HepG2 (cell line): Measurements from ENCODE around the gene POLR3H. TPM values are rescaled to one million over a fixed set of nuclear protein-coding genes. Genes with fewer than 3 reads are reported as not detected.
A peak's percentile ranks its signal among the peaks of the same experiment; 100 is the strongest.

Experiments
- CBX5 ChIP-seq: sonication (generic); formaldehyde crosslinking; IDR thresholded peaks from 2 replicates; pipeline ENCODE4 v1.4.0; 2020; ENCODE audit warnings: missing genetic modification reagents, borderline replicate concordance
- CEBPG ChIP-seq: IDR thresholded peaks from 2 replicates; pipeline ENCODE4 v1.6.1; 2016
- GATAD1 ChIP-seq: IDR thresholded peaks from 2 replicates; pipeline ENCODE4 v1.6.1; 2016; ENCODE audit warnings: missing genetic modification reagents, missing compliant biosample characterization
- LCORL ChIP-seq, 2 experiments: fragments of 450-650 bp in 1 of 2; sonication (generic) in 1 of 2; formaldehyde crosslinking in 1 of 2; IDR thresholded peaks; 2 replicates each; pipeline versions ENCODE4 v1.5.0 to v1.6.1; 2017 to 2020; ENCODE audit warnings: antibody characterized with exemption in 1 of 2, missing genetic modification reagents in 1 of 2
- POLR2AphosphoS5 ChIP-seq: IDR thresholded peaks from 2 replicates; pipeline ENCODE4 v1.6.1; 2012; ENCODE audit warnings: low read depth, low read length
- TBX3 ChIP-seq: fragments of 450-650 bp; IDR thresholded peaks from 2 replicates; pipeline ENCODE4 v1.6.1; 2017; ENCODE audit warnings: antibody characterized with exemption, mild to moderate bottlenecking, inconsistent platforms, borderline replicate concordance
- ZBTB1 ChIP-seq: sonication (generic); formaldehyde crosslinking; IDR thresholded peaks from 2 replicates; pipeline ENCODE4 v1.4.0; 2020; ENCODE audit warnings: missing genetic modification reagents, borderline replicate concordance
- ZNF10 ChIP-seq: sonication (generic); formaldehyde crosslinking; IDR thresholded peaks from 2 replicates; pipeline ENCODE4 v1.4.0; 2020; ENCODE audit warnings: mild to moderate bottlenecking, low read depth, missing genetic modification reagents, borderline replicate concordance
- ZNF260 ChIP-seq: sonication (generic); formaldehyde crosslinking; IDR thresholded peaks from 2 replicates; pipeline ENCODE4 v1.4.0; 2020; ENCODE audit warnings: missing genetic modification reagents, low read depth, mild to moderate bottlenecking, borderline replicate concordance
- ZNF331 ChIP-seq: sonication (generic); formaldehyde crosslinking; IDR thresholded peaks from 2 replicates; pipeline ENCODE4 v1.4.0; 2020; ENCODE audit warnings: missing genetic modification reagents
- ZNF446 ChIP-seq: sonication (generic); formaldehyde crosslinking; IDR thresholded peaks from 2 replicates; pipeline ENCODE4 v1.5.0; 2020; ENCODE audit warnings: mild to moderate bottlenecking, missing genetic modification reagents
- ZNF484 ChIP-seq: sonication (generic); formaldehyde crosslinking; IDR thresholded peaks from 2 replicates; pipeline ENCODE4 v1.5.1; 2020; ENCODE audit warnings: mild to moderate bottlenecking, low read depth, missing genetic modification reagents, borderline replicate concordance
- polyA plus RNA-seq, 8 experiments: library from polyadenylated mRNA; depleted of rRNA in 3 of 8; stranded (reverse) in 7 of 8; unstranded in 1 of 8; fragments of >200 nt; fragmentation: Illumina TruSeq in 4 of 8; extraction: Trizol in 4 of 8; gene quantifications; 2 replicates each; pipeline versions ENCODE4 v1.2.1 to v1.2.3, GENCODE V29; 2011 to 2016; ENCODE audit warnings: low read depth in 4 of 8, missing spikeins in 1 of 8, mixed read lengths in 1 of 8; ENCODE audit not compliant: insufficient read depth in 1 of 8
- total RNA-seq, 5 experiments: library from RNA; depleted of rRNA; stranded (reverse); fragments of >200 nt; fragmentation: Illumina TruSeq; extraction: Trizol; gene quantifications; 2 replicates each; pipeline ENCODE4 v1.2.3, GENCODE V29; 2016; ENCODE audit warnings: low read depth in 1 of 5
- TF ChIP-seq, protein P1 (sequence below): sonication (generic); formaldehyde crosslinking; conservative IDR thresholded peaks from 2 replicates; pipeline ENCODE4 v1.8.0; 2022; ENCODE audit warnings: low read depth, missing genetic modification reagents
- TF ChIP-seq, protein P2 (sequence below): sonication (generic); formaldehyde crosslinking; IDR thresholded peaks from 2 replicates; pipeline ENCODE4 v1.8.0; 2022; ENCODE audit warnings: mild to moderate bottlenecking, missing genetic modification reagents, borderline replicate concordance
- TF ChIP-seq, protein P3 (sequence below): sonication (generic); formaldehyde crosslinking; IDR thresholded peaks from 2 replicates; pipeline ENCODE4 v1.8.0; 2023; ENCODE audit warnings: mild to moderate bottlenecking, missing genetic modification reagents
- TF ChIP-seq, protein P4 (sequence below): sonication (generic); formaldehyde crosslinking; IDR thresholded peaks from 2 replicates; pipeline ENCODE4 v1.4.0; 2020; ENCODE audit warnings: missing genetic modification reagents
- TF ChIP-seq, protein P5 (sequence below): sonication (generic); formaldehyde crosslinking; IDR thresholded peaks from 2 replicates; pipeline ENCODE4 v1.4.0; 2020; ENCODE audit warnings: mild to moderate bottlenecking, missing genetic modification reagents
- TF ChIP-seq, protein P6 (sequence below): sonication (generic); formaldehyde crosslinking; IDR thresholded peaks from 2 replicates; pipeline ENCODE4 v1.4.0; 2020; ENCODE audit warnings: missing genetic modification reagents

POLR3H gene
- total and polyA plus RNA-seq, 2 of the 13 experiments (the other 11 are each of a cell fraction or from before 2014, with no cell fraction given) = 10.3 to 28.6 TPM

DNA sequence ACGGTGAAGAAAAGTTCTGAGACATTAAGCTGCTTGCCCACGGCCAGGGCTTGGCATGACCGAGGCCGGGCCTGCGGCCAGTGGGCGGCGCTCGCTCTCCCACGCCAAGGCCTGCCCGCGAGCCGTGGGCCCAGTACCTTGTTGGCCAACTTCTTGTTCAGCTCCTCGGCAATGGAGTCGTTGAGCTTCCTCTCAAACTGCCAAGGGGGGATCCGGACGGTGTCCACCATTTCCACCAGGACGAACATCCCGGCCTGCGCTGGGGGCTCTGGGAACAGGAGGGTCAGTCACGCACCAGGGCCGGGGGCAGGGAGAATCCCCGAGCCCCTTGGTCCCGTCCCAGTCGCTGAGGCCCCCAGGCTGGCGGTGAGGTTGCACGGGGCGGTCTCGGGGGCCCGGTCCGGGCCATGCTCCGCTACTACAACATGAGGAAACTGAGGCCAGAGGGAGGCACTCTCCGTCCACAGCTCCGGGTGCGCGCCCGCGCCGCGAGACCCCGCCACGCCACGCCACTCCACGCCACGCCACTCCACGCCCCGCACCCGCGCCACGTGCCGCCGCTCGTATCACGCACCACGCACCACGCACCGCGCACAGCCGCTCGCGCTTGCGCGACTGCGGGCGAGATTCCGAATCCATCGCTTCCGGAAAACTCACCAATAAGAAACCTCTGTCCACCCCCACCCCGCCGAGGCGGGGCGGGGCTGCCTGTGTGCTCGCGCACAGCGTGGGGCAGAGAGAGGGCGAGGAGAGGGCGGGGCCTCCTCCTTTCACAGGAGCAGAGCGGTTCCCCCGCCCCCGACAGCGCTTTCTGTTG, at the start of gene POLR3H (continued):
- TF ChIP-seq LCORL (IDR thresholded peaks at IDR 0.05) (no peak), LCORL (CRISPR knock-in tag; IDR thresholded peaks at IDR 0.05) (0 out of 2 replicates have a peak, but pooled peaks have one; percentile 29), ZNF331 (peak; percentile 40; the same call in 1 of the 2 replicates), ZNF446 (0 out of 2 replicates have a peak, but pooled peaks have one; percentile 44), CBX5 (CRISPR knock-in tag) (peak; percentile 77; the same call in 1 of the 2 replicates), TBX3 (no peak), ZNF484 (CRISPR knock-in tag) (no peak), ZNF10 (CRISPR knock-in tag) (no peak), CEBPG (0 out of 2 replicates have a peak, but pooled peaks have one; percentile 30), POLR2AphosphoS5 (peak; percentile 40), ZBTB1 (peak; percentile 92; the same call in 1 of the 2 replicates), ZNF260 (CRISPR knock-in tag) (no peak), GATAD1 (CRISPR knock-in tag) (peak; percentile 42; the same call in 1 of the 2 replicates)
- TF ChIP-seq, protein P1, sequence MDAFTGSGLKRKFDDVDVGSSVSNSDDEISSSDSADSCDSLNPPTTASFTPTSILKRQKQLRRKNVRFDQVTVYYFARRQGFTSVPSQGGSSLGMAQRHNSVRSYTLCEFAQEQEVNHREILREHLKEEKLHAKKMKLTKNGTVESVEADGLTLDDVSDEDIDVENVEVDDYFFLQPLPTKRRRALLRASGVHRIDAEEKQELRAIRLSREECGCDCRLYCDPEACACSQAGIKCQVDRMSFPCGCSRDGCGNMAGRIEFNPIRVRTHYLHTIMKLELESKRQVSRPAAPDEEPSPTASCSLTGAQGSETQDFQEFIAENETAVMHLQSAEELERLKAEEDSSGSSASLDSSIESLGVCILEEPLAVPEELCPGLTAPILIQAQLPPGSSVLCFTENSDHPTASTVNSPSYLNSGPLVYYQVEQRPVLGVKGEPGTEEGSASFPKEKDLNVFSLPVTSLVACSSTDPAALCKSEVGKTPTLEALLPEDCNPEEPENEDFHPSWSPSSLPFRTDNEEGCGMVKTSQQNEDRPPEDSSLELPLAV (CRISPR knock-in tag) = no peak
- TF ChIP-seq, protein P2, sequence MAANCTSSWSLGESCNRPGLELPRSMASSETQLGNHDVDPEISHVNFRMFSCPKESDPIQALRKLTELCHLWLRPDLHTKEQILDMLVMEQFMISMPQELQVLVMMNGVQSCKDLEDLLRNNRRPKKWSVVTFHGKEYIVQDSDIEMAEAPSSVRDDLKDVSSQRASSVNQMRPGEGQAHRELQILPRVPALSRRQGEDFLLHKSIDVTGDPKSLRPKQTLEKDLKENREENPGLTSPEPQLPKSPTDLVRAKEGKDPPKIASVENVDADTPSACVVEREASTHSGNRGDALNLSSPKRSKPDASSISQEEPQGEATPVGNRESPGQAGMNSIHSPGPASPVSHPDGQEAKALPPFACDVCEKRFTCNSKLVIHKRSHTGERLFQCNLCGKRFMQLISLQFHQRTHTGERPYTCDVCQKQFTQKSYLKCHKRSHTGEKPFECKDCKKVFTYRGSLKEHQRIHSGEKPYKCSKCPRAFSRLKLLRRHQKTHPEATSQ (CRISPR knock-in tag) = 0 out of 2 replicates have a peak, but pooled peaks have one; percentile 33
- TF ChIP-seq, protein P3, sequence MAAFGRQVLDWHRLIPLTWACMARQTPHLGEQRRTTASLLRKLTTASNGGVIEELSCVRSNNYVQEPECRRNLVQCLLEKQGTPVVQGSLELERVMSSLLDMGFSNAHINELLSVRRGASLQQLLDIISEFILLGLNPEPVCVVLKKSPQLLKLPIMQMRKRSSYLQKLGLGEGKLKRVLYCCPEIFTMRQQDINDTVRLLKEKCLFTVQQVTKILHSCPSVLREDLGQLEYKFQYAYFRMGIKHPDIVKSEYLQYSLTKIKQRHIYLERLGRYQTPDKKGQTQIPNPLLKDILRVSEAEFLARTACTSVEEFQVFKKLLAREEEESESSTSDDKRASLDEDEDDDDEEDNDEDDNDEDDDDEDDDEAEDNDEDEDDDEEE (CRISPR knock-in tag) = no peak; the same call in 1 of the 2 replicates
- TF ChIP-seq, protein P4, sequence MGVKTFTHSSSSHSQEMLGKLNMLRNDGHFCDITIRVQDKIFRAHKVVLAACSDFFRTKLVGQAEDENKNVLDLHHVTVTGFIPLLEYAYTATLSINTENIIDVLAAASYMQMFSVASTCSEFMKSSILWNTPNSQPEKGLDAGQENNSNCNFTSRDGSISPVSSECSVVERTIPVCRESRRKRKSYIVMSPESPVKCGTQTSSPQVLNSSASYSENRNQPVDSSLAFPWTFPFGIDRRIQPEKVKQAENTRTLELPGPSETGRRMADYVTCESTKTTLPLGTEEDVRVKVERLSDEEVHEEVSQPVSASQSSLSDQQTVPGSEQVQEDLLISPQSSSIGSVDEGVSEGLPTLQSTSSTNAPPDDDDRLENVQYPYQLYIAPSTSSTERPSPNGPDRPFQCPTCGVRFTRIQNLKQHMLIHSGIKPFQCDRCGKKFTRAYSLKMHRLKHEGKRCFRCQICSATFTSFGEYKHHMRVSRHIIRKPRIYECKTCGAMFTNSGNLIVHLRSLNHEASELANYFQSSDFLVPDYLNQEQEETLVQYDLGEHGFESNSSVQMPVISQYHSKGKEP = no peak
- TF ChIP-seq, protein P5, sequence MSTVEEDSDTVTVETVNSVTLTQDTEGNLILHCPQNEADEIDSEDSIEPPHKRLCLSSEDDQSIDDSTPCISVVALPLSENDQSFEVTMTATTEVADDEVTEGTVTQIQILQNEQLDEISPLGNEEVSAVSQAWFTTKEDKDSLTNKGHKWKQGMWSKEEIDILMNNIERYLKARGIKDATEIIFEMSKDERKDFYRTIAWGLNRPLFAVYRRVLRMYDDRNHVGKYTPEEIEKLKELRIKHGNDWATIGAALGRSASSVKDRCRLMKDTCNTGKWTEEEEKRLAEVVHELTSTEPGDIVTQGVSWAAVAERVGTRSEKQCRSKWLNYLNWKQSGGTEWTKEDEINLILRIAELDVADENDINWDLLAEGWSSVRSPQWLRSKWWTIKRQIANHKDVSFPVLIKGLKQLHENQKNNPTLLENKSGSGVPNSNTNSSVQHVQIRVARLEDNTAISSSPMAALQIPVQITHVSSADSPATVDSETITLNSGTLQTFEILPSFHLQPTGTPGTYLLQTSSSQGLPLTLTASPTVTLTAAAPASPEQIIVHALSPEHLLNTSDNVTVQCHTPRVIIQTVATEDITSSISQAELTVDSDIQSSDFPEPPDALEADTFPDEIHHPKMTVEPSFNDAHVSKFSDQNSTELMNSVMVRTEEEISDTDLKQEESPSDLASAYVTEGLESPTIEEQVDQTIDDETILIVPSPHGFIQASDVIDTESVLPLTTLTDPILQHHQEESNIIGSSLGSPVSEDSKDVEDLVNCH (CRISPR knock-in tag) = no peak
- TF ChIP-seq, protein P6, sequence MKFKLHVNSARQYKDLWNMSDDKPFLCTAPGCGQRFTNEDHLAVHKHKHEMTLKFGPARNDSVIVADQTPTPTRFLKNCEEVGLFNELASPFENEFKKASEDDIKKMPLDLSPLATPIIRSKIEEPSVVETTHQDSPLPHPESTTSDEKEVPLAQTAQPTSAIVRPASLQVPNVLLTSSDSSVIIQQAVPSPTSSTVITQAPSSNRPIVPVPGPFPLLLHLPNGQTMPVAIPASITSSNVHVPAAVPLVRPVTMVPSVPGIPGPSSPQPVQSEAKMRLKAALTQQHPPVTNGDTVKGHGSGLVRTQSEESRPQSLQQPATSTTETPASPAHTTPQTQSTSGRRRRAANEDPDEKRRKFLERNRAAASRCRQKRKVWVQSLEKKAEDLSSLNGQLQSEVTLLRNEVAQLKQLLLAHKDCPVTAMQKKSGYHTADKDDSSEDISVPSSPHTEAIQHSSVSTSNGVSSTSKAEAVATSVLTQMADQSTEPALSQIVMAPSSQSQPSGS = no peak
